SKM-1 (cell line): ENCODE results near the gene RAC2.

Experiments
- DNase-seq: peaks from one replicate; lab custom pipeline; 2025; ENCODE audit not compliant: unreplicated experiment; lab: John Stamatoyannopoulos, UW

The RAC2 gene

GRCh38 chr22:37222440-37222971 is 21.6 kb downstream of the RAC2 start:
- no peak for DNase-seq

GRCh38 chr22:37221424-37222333 is 22.4 kb downstream of the RAC2 start:
- no peak for DNase-seq

DNA sequence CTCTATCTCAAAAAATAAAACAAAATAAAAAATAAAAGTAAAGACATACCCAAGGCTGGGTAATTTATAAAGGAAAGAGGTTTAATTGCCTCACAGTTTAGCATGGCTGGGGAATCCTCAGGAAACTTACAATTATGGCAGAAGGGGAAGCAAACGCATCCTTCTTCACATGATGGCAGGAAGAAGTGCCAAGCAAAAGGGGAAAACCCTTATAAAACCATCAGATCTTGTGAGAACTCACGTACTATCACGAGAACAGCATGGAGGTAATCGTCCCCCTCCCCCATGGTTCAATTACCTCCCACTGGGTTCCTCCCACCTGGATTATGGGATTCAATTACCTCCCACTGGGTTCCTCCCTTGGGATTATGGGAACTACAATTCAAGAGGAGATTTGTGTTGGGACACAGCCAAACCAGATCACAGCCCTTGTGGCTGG is 23.5 kb downstream of the RAC2 start:
- no peak for DNase-seq

DNA sequence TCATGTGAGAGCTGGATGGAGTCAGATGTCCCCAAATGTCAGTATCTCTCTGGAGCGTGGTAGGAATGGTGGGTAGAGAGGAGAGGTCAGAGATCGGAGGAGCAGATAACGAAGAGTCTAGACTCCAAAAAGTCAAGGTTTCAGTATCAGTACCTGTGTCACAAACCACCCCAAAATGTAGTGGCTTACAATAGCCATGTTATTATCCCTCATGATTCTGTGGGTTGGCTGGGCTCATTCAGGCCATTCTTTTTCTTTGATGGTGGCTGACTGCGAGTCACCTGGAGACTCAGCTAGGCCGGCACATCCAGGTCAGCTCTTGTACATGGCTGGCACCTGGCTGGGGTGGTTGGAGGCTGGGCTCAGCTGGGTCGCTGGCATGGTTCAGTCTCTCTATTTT is 24.5 kb downstream of the RAC2 start:
- DNase-seq, result no peak

GRCh38 chr22:37218771-37219411 is 25.2 kb downstream of the RAC2 start:
- no peak for DNase-seq

DNA sequence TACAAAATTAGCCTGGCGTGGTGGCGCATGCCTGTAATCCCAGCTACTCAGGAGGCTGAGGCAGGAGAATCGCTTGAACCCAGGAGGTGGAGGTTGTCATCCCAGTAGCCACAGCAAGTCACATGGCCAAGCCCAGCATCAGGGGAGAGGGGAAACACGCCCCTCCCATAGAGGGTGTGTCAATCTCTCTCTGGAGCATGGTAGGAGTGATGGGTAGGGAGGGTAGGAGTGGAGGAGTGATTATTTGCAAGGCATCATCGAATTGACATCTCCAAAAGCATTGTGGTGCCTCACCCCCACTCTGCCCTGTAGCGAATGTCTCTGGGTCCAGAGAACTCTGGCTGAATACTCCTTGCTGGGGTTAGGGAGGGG is 25.7 kb downstream of the RAC2 start:
- no peak for DNase-seq

DNA sequence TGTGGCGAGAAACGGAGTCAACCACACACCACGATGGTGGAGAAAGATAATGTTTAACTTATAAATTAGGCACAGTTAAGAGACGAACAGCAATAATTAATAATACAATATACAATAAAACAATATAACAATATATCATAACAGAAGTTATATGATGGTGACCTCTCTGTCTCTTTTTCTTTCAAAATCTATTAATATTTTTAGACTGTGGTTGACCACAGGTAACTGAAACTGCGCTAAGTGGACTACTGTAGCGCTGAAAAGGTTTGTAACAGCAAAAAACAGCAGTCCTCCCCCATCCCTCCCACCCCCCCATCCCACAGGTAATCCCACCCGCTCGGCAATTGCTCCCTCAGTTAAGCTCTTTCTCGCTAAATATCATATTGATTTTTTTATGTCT is 28.2 kb downstream of the RAC2 start:
- no peak for DNase-seq

- no peak for DNase-seq
These were observed 29.4 kb downstream of the RAC2 start for GRCh38 chr22:37214731-37215030.

GRCh38 chr22:37213941-37214730 is 29.9 kb downstream of the RAC2 start:
- DNase-seq, result no peak

DNA sequence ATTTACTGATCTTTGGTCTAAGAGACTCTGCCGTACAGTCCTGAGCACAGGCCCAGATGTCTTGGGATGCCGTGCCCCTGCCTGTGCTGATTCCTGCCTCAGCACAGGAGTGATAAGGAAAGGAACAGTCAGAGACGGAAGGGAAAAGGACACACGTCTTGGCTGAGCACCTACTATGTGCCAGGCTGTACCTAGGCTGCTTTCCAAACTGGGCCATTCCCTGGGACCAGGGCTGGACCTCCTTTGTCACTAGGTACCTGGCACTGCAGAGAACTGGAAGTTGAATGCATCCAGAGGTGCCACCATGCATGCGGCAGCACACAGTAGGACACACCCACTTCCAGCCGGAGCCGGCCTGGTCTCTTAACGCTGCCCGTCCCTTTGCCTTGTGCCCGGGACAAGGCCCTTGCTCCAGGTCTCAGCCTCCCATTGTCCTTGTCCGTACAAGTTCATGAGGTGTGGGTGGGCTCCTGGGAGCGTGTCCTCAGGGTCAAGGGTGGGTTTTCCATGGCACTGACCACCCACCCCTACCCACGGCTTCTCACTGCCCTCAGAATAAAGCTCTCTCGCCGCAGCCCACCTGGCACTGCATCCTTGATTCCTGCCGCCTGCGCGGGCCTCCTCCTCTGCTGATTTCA is 30.7 kb downstream of the RAC2 start:
- DNase-seq, result no peak

GRCh38 chr22:37212174-37212906 is 31.7 kb downstream of the RAC2 start, which contains the start of gene SSTR3:
TSS of gene SSTR3 (minus strand) at chr22:37212477. CDS start at chr22:37207803, 4,674 bp downstream.
- DNase-seq, result no peak

DNA sequence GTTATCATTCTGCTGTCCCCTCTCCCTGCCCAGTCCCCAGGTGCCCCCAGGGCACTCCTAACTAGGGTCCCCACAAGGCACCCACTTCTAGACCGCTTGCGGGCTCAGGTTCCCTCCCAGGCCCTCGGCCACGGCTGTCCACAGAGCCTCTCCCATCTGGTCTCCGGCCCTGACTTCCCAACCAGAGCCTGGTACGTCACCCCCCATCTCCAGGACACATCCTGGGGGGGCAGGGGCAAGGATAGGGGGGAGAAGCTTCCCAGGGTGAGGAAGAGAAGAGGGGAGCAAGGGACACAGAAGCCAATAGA is 32.2 kb downstream of the RAC2 start:
- no peak for DNase-seq

- no peak for DNase-seq
These were observed 32.8 kb downstream of the RAC2 start for GRCh38 chr22:37211075-37211865.

GRCh38 chr22:37210041-37210803 is 33.8 kb downstream of the RAC2 start:
- DNase-seq, result no peak

DNA sequence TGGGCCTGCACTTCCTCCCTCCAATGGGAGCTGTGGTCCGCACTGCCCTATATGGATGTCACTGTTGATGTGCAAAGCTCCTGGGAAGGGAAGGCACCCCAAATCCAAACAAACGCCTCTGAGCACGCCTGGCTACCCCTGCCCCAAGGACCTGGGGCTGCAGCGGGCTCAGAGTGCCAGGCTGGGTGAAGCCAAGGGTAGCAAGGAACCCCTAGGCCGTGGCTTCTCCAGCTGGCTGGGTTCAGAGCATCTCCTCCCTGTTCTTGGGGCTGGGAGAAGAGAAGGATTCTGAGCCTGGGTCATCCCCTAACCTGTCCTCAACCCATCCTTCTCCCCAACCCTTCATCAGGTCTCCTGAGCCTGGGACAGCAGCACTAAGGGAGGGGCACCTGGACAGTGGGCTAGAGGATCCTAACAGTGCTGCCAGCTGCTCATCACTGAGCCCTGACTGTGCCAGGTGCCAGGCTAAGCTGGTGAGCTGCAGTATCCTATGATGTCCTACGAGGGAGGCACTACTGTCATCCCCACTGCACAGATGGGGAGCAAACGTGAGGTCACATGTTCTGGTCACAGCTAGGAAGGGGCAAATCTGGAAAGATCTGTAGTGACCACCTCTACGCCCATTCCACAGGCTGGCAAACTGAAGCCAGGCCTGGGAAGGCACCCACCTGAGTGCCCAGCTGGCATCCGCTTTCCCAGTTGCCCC is 34.8 kb downstream of the RAC2 start:
- DNase-seq, result no peak

DNA sequence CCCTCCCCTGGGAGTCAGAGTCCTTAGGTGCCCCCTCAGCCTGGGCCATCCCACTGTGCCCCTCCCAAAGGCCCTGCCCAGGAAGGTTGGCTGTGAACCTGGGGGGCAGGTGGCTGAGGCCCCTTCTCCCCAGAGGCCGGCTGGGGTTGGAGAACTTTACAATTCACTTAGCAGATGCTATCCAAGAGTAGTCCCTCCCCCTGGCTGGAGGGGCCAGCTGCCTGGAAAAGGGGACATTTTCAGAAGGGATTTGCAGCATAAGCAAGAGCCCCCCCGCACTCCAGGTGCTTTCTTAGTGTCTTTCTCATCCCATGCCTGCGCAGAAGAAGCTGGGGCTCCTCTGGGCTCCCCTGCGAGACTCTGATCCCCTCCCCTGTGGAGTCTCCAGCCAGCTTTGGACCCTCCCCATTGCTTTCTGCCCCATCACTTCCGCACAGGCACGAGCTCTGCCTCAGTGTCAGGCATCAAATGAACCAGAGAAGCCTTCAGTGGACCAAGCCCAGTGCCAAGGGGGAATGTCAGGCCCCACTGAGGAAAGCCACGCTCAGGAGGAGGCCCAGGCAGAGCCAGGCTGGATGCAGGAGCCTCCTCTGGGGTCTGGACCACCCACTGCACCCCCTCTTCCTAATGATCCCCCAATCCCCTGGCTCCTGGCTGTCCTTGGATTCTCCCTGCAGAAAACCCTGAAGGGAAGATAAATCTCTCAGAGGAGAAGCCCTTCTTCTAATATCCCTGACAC is 35.5 kb downstream of the RAC2 start:
- no peak for DNase-seq

DNA sequence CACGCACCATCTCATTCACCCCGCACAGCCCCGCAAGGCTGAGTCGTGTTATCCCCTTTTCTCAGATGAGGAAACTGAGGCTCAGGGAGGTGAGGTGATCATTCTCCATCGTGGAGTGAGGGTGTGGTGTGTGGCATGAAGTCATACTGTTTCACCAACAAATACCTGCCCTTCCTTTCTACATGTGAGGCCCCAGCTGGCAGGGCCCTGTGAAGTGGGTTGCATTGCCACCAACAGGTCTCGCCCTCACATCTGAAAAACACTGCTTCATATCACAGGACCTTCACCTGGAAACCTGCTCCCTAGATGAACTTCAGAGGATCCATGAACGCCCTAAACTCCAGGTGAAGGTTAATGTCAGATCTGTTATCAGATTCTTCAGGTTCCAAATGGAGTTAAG is 36.1 kb downstream of the RAC2 start:
- DNase-seq, result no peak
